NCI-H446 (cell line): ENCODE results near the gene RNU1-3.
"Not testable (repeated sequence)": the region's sequence is repeated elsewhere in the genome, so short reads cannot be mapped to it uniquely, and the experiment has no call there.

ENCODE experiments used
- DNase-seq, 2 experiments: peaks; one replicate each; lab custom pipeline; 2025; lab: John Stamatoyannopoulos, UW

Gene RNU1-3

GRCh38 chr1:16637941-16638778 lies 28.6 kb downstream of the RNU1-3 start:
- DNase-seq: not testable (repeated sequence)

GRCh38 chr1:16636551-16637195 lies 30.1 kb downstream of the RNU1-3 start:
- DNase-seq: not testable (repeated sequence)

DNA sequence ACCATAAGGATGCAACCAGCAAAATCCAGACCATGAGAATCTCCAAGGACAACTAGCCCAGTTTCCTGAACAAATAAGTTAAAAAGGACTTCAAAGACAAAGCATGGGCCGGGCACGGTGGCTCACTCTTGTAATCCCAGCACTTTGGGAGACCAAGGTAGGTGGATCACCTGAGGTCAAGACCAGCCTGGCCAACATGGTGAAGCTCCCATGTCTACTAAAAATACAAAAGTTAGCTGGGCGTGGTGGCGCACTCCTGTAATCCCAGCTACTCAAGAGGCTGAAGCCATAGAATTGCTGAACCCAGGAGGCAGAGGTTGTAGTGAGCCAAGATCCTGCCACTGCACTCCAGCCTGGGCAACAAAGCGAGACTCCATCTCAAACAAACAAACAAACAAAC lies 30.8 kb downstream of the RNU1-3 start:
- DNase-seq: not testable (repeated sequence)

- DNase-seq: not testable (repeated sequence)
Measured at GRCh38 chr1:16633540-16634282, 33.0 kb downstream of the RNU1-3 start.

DNA sequence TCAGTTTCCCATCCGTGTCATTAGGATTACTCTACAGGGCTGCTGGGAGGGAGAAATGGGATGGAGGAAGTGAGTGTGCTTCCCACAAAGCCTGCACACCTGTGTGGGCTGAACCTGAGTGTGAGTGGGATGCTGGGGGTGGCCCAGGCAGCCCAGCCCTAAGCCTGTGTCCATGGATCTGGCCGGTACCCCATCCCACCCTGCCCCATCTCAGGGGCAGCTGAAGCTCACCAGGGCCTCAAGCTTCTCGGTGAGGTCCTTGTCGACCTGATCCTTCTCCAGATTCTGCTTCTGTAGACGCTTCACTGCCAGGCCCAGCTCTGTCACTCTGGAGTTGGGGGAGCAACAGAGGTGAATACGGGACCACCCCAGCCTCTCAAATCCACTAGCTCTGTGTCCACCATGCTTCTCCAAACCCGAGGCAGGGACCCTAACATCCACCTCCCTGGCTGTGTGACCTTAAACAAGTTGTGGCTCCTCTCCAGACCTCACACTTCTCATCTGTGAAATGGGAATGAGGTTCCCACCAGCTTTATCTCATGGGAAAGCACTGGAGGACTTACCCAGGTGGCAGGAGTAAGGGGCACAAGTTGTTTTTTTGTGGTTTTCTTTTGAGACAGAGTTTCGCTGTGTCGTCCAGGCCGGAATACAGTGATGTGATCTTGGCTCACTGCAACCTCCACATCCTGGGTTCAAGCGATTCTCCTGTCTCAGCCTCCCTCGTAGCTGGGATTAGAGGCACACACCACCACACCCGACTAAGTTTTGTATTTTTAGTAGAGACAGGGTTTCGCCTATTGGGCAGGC lies 34.5 kb downstream of the RNU1-3 start:
- DNase-seq: not testable (repeated sequence)

GRCh38 chr1:16631248-16632043 lies 35.3 kb downstream of the RNU1-3 start:
- no peak for DNase-seq

- DNase-seq: no peak
Measured at GRCh38 chr1:16630661-16631247, 36.0 kb downstream of the RNU1-3 start.

- not testable (repeated sequence) for DNase-seq
Measured at GRCh38 chr1:16629916-16630530, 36.7 kb downstream of the RNU1-3 start.

- DNase-seq: no peak
Measured at GRCh38 chr1:16628361-16629111, 38.2 kb downstream of the RNU1-3 start.

GRCh38 chr1:16626409-16626983 lies 40.3 kb downstream of the RNU1-3 start:
- not testable (repeated sequence) for DNase-seq

- DNase-seq: no peak
Measured at GRCh38 chr1:16625497-16626408, 41.0 kb downstream of the RNU1-3 start.

GRCh38 chr1:16623812-16624719 lies 42.7 kb downstream of the RNU1-3 start:
- DNase-seq: peak; percentile 88 to 97

DNA sequence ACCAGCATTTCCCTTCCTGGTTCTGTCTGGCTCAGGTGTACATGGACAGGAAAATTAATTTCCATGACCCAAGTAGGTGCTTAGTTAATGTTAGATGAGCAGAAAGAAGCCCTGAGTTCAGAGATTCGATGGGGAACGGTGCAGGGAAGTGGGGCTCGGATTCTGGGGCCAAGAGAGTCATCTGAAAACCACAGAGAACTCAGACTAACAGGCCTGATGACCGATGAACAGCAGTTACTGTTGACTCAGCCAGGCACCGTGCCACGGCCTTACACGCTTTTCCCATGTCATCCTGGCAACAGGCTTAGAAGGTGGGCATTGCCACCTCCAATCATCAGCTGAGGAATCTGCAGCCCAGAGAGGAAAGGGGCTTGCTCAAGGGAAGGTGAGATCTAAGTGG lies 43.4 kb downstream of the RNU1-3 start:
- peak; percentile 93 to 96 for DNase-seq

DNA sequence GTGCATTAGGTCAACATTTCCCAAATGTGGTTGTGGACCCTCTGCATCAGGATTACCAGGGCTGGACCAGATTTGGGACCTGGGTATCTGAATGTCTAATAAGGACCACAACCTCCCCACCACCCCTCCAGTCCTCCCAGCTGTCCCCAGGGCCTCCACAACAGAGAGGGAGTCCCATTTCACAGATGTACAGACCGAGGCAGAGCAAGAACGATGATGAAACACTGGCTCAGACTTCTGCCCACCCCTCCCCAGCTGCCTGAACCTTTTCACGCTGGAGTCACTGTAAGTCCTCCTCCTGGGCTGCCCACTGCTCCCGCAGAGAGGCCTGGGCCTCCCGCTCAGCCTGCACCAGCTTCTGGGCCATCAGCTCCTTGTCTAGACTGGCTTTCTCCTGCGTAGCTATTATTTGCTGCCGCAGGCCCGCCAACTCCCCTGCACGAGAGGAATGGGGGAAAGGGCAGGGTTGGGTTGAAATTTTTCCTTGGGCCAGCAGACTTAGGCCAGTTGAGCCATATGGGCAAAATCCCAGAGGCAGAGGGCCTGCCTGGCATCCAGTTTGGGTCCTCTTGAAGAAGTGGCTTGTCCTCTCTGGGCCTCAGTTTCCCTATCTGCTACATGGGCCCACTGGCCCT lies 45.0 kb downstream of the RNU1-3 start:
- not testable (repeated sequence) for DNase-seq

DNA sequence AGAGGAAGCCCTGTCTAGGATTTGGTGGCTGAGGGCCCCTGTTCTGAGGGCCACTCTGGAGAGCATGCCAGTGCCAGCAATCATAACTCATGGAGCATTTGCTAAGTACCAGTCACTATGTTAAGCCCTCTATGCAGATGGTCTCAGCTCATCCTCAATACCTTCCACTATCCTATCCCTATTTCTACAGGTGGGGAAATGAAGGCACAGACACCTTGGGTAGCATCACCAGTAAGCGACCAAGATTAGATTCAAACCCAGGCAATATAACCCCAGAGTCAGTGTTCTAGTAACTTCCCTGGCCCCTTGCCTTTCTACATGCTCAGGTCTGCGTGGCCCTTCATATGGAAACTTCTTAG lies 45.5 kb downstream of the RNU1-3 start:
- no peak for DNase-seq

- not testable (repeated sequence) for DNase-seq
Measured at GRCh38 chr1:16619803-16620501, 46.8 kb downstream of the RNU1-3 start.
